OCI-LY1 (cell line): ENCODE data around the gene SDK2.

ENCODE experiments used
- H2AFZ ChIP-seq: fragments of 200-600 bp; sonication (generic), shearing (Covaris generic); 2 replicates; pipeline ENCODE4 v1.6.0; 2014; ENCODE audit warnings: antibody characterized with exemption, mild to moderate bottlenecking, low read length
- H3F3A ChIP-seq: fragments of 200-600 bp; sonication (generic), shearing (Covaris generic); 2 replicates; pipeline ENCODE4 v1.6.0; 2014; ENCODE audit warnings: mild to moderate bottlenecking, antibody characterized with exemption, low read length, moderate library complexity; ENCODE audit not compliant: insufficient read depth
- H3K27ac ChIP-seq: fragments of 200-600 bp; sonication (generic); 2 replicates; pipeline ENCODE4 v1.5.1; 2014; ENCODE audit warnings: low read length, mixed run types, mild to moderate bottlenecking, low read depth; ENCODE audit not compliant: poor library complexity, severe bottlenecking
- H3K27me3 ChIP-seq: fragments of 200-600 bp; sonication (generic); 2 replicates; pipeline ENCODE4 v1.6.0; 2014; ENCODE audit warnings: antibody characterized with exemption, mild to moderate bottlenecking, low read length, moderate library complexity; ENCODE audit not compliant: insufficient read depth
- H3K36me3 ChIP-seq: fragments of 200-600 bp; sonication (generic); 2 replicates; pipeline ENCODE4 v1.6.1; 2014; ENCODE audit warnings: mild to moderate bottlenecking, antibody characterized with exemption, low read length, moderate library complexity, mixed read lengths; ENCODE audit not compliant: insufficient read depth
- H3K4me1 ChIP-seq: fragments of 200-600 bp; sonication (generic); 2 replicates; pipeline ENCODE4 v1.5.1; 2014; ENCODE audit warnings: mild to moderate bottlenecking, low read length, moderate library complexity; ENCODE audit not compliant: insufficient read depth, severe bottlenecking
- H3K4me2 ChIP-seq: fragments of 200-600 bp; sonication (generic), shearing (Covaris generic); 2 replicates; pipeline ENCODE4 v1.6.1; 2014; ENCODE audit warnings: low read length
- H3K4me3 ChIP-seq: fragments of 200-600 bp; sonication (generic); 2 replicates; pipeline ENCODE4 v1.5.1; 2014; ENCODE audit warnings: low read length, low read depth, mild to moderate bottlenecking, mixed read lengths; ENCODE audit not compliant: poor library complexity, severe bottlenecking
- H3K79me2 ChIP-seq: fragments of 200-600 bp; shearing (Covaris generic); 2 replicates; pipeline ENCODE4 v1.6.1; 2016; ENCODE audit warnings: mixed run types, low read length, mixed read lengths; ENCODE audit not compliant: insufficient read depth
- H3K9ac ChIP-seq: fragments of 200-600 bp; sonication (generic), shearing (Covaris generic); 2 replicates; pipeline ENCODE4 v1.6.1; 2014; ENCODE audit warnings: mild to moderate bottlenecking, low read length, mixed read lengths
- H3K9me2 ChIP-seq: fragments of 200-600 bp; sonication (generic), shearing (Covaris generic); 2 replicates; pipeline ENCODE4 v1.6.1; 2014; ENCODE audit warnings: low read depth, mild to moderate bottlenecking, low read length, mixed read lengths
- H3K9me3 ChIP-seq: fragments of 200-600 bp; shearing (Covaris generic); 2 replicates; pipeline ENCODE4 v1.6.1; 2014; ENCODE audit warnings: low read length, mixed read lengths
- H4K20me1 ChIP-seq: fragments of 200-600 bp; sonication (generic), shearing (Covaris generic); 2 replicates; pipeline ENCODE4 v1.6.0; 2016; ENCODE audit warnings: mild to moderate bottlenecking, low read length; ENCODE audit not compliant: insufficient read depth
- CTCF ChIP-seq: fragments of 200-600 bp; sonication (generic), shearing (Covaris generic); IDR thresholded peaks from 2 replicates; pipeline ENCODE4 v1.5.1; 2017; ENCODE audit warnings: mild to moderate bottlenecking, antibody characterized with exemption, low read length, moderate library complexity, mixed read lengths
- EZH2 ChIP-seq: fragments of 200-600 bp; sonication (generic), shearing (Covaris generic); IDR thresholded peaks from 2 replicates; pipeline ENCODE4 v1.8.0; 2017; ENCODE audit warnings: borderline replicate concordance, mixed run types, mild to moderate bottlenecking, antibody characterized with exemption, low read length, moderate library complexity, mixed read lengths

SDK2 gene

GRCh38 chr17:73595068-73595467 lies 49.2 kb downstream of the SDK2 start:
- Histone ChIP-seq H3K4me3 (no peak overlapping the region), H3K27ac (no peak overlapping the region), H3F3A (no peaks in the 10 kb centered on the region), H3K36me3 (no peaks in the 10 kb centered on the region), H3K9me3 (no peaks in the 10 kb centered on the region), H3K9me2 (no peaks in the 10 kb centered on the region), H3K27me3 (no peaks in the 10 kb centered on the region), H3K4me2 (no peak overlapping the region), H3K4me1 (peaks cover 37% of the 10 kb centered on the region), H4K20me1 (no peaks in the 10 kb centered on the region), H3K9ac (no peak overlapping the region), H2AFZ (no peak overlapping the region), H3K79me2 (no peaks in the 10 kb centered on the region)
- no peak for TF ChIP-seq CTCF
- no peak for TF ChIP-seq EZH2

- Histone ChIP-seq H3K36me3 (no peaks in the 10 kb centered on the region), H3K27me3 (no peaks in the 10 kb centered on the region), H3K4me1 (peaks cover 42% of the 10 kb centered on the region), H3K9ac (no peak overlapping the region), H3K79me2 (no peaks in the 10 kb centered on the region), H3K27ac (no peak overlapping the region), H3F3A (no peaks in the 10 kb centered on the region), H3K9me2 (no peaks in the 10 kb centered on the region), H3K9me3 (no peaks in the 10 kb centered on the region), H4K20me1 (no peaks in the 10 kb centered on the region), H3K4me3 (no peak overlapping the region), H3K4me2 (no peak overlapping the region), H2AFZ (no peak overlapping the region)
- TF ChIP-seq EZH2 = no peak
- TF ChIP-seq CTCF = no peak
Observed at GRCh38 chr17:73594598-73594997, 49.6 kb downstream of the SDK2 start.

GRCh38 chr17:73594025-73594424 lies 50.2 kb downstream of the SDK2 start:
- Histone ChIP-seq H4K20me1 (no peaks in the 10 kb centered on the region), H3F3A (no peaks in the 10 kb centered on the region), H3K9me2 (no peaks in the 10 kb centered on the region), H3K27me3 (no peaks in the 10 kb centered on the region), H3K36me3 (no peaks in the 10 kb centered on the region), H3K4me3 (no peak overlapping the region), H3K27ac (no peak overlapping the region), H3K9ac (no peak overlapping the region; the same call in 1 of the 2 replicates), H3K79me2 (no peaks in the 10 kb centered on the region), H3K9me3 (no peaks in the 10 kb centered on the region), H3K4me2 (no peak overlapping the region), H3K4me1 (peaks cover 47% of the 10 kb centered on the region), H2AFZ (no peak overlapping the region)
- no peak for TF ChIP-seq EZH2
- TF ChIP-seq CTCF = no peak
